GM23338 (cell line): ENCODE measurements around the gene ESR1. TPM values are rescaled to one million over a fixed set of nuclear protein-coding genes. Genes with fewer than 3 reads are reported as not detected.

Experiments
- ATAC-seq: fragments of 200-7000 bp; cut with Tn5 transposase; 3 replicates; pipeline ENCODE4 v1.9.1; 2020
- DNase-seq: peaks from one replicate; pipeline ENCODE4 v3.0.0-alpha.2; 2015; ENCODE audit warnings: low spot score
- H2AFZ ChIP-seq: fragments of 200-600 bp; sonication (generic); 2 replicates; pipeline ENCODE4 v1.8.0; 2016; ENCODE audit warnings: antibody characterized with exemption, mild to moderate bottlenecking, moderate library complexity
- H3F3A ChIP-seq: fragments of 200-600 bp; sonication (generic); replicated peaks from 2 replicates; pipeline ENCODE4 v1.8.0; 2017; ENCODE audit warnings: antibody characterized with exemption, mixed run types, low read depth
- H3K27ac ChIP-seq: fragments of 200-600 bp; sonication (generic); 2 replicates; pipeline ENCODE4 v1.6.1; 2016; ENCODE audit warnings: low read depth
- H3K27me3 ChIP-seq: fragments of 200-600 bp; sonication (generic); 2 replicates; pipeline ENCODE4 v1.8.0; 2016; ENCODE audit warnings: mild to moderate bottlenecking, mixed run types, moderate library complexity; ENCODE audit not compliant: insufficient read depth
- H3K36me3 ChIP-seq: fragments of 200-600 bp; sonication (generic); 2 replicates; pipeline ENCODE4 v1.8.0; 2016; ENCODE audit warnings: mild to moderate bottlenecking; ENCODE audit not compliant: insufficient read depth
- H3K4me1 ChIP-seq: fragments of 200-600 bp; sonication (generic); 2 replicates; pipeline ENCODE4 v1.8.0; 2016; ENCODE audit warnings: mild to moderate bottlenecking, moderate library complexity; ENCODE audit not compliant: insufficient read depth
- H3K4me2 ChIP-seq: fragments of 200-600 bp; sonication (generic); 2 replicates; pipeline ENCODE4 v1.7.1; 2017; ENCODE audit warnings: mixed run types
- H3K4me3 ChIP-seq: fragments of 200-600 bp; sonication (generic); 2 replicates; pipeline ENCODE4 v1.6.1; 2016; ENCODE audit warnings: mixed run types
- H3K79me2 ChIP-seq: fragments of 200-600 bp; sonication (generic); replicated peaks from 2 replicates; pipeline ENCODE4 v1.8.0; 2017; ENCODE audit warnings: mild to moderate bottlenecking; ENCODE audit not compliant: insufficient read depth
- H3K9me2 ChIP-seq: fragments of 200-600 bp; sonication (generic); 2 replicates; pipeline ENCODE4 v1.8.0; 2017; ENCODE audit not compliant: insufficient read depth
- H4K20me1 ChIP-seq: fragments of 200-600 bp; sonication (generic); replicated peaks from 2 replicates; pipeline ENCODE4 v1.8.0; 2017; ENCODE audit warnings: mild to moderate bottlenecking; ENCODE audit not compliant: insufficient read depth
- H3K27ac Mint-ChIP-seq: 2 replicates; pipeline ENCODE4 v1.8.0; 2020; ENCODE audit warnings: inconsistent platforms, mild to moderate bottlenecking, moderate library complexity, mixed read lengths
- H3K27me3 Mint-ChIP-seq: 3 replicates; pipeline ENCODE4 v1.8.0; 2022; ENCODE audit warnings: low read depth, mild to moderate bottlenecking, moderate library complexity, mixed read lengths, inconsistent platforms; ENCODE audit not compliant: insufficient read depth, poor library complexity
- H3K36me3 Mint-ChIP-seq: 3 replicates; pipeline ENCODE4 v1.8.0; 2021; ENCODE audit warnings: low read depth, mild to moderate bottlenecking, inconsistent platforms, moderate library complexity, mixed read lengths
- H3K4me1 Mint-ChIP-seq: 3 replicates; pipeline ENCODE4 v1.8.0; 2020; ENCODE audit warnings: mild to moderate bottlenecking, inconsistent platforms, mixed read lengths
- H3K4me3 Mint-ChIP-seq: 3 replicates; pipeline ENCODE4 v1.8.0; 2021; ENCODE audit warnings: moderate library complexity, mild to moderate bottlenecking, inconsistent platforms, mixed read lengths
- H3K9me3 Mint-ChIP-seq: 3 replicates; pipeline ENCODE4 v1.8.0; 2020; ENCODE audit warnings: moderate library complexity, mild to moderate bottlenecking, inconsistent platforms, mixed read lengths
- CREB1 ChIP-seq: fragments of 250-450 bp; sonication (Bioruptor Pico); IDR thresholded peaks from 2 replicates; pipeline ENCODE4 v1.5.0; 2020; ENCODE audit warnings: low read depth, mild to moderate bottlenecking, moderate library complexity
- EZH2 ChIP-seq: fragments of 200-600 bp; sonication (generic); IDR thresholded peaks from one replicate; pipeline ENCODE4 v1.8.0; 2017; ENCODE audit warnings: antibody characterized with exemption, mild to moderate bottlenecking, low read depth; ENCODE audit not compliant: unreplicated experiment
- EZH2phosphoT487 ChIP-seq: fragments of 200-600 bp; sonication (generic); IDR thresholded peaks from one replicate; pipeline ENCODE4 v1.8.1; 2018; ENCODE audit warnings: antibody characterized with exemption; ENCODE audit not compliant: unreplicated experiment
- JUNB ChIP-seq: IDR thresholded peaks from one replicate; pipeline ENCODE4 v1.6.1; 2016; ENCODE audit warnings: antibody characterized with exemption; ENCODE audit not compliant: unreplicated experiment
- NANOG ChIP-seq: IDR thresholded peaks from 2 replicates; pipeline ENCODE4 v1.6.1; 2016; ENCODE audit warnings: antibody characterized with exemption, borderline replicate concordance
- POLR2AphosphoS5 ChIP-seq: IDR thresholded peaks from 2 replicates; pipeline ENCODE4 v1.6.1; 2016; ENCODE audit warnings: antibody characterized with exemption, low read depth
- STAT1 ChIP-seq: IDR thresholded peaks from one replicate; pipeline ENCODE4 v1.6.1; 2016; ENCODE audit warnings: antibody characterized with exemption; ENCODE audit not compliant: unreplicated experiment
- ZNF114 ChIP-seq: fragments of 250-450 bp; sonication (Bioruptor Pico); IDR thresholded peaks from 2 replicates; pipeline ENCODE4 v1.5.0; 2020; ENCODE audit warnings: mild to moderate bottlenecking, moderate library complexity
- ZNF331 ChIP-seq: fragments of 250-450 bp; sonication (Bioruptor Pico); IDR thresholded peaks from 2 replicates; pipeline ENCODE4 v1.5.0; 2020; ENCODE audit warnings: low read depth, mild to moderate bottlenecking, moderate library complexity
- polyA plus RNA-seq: library from polyadenylated mRNA; unstranded; fragments of >200 nt; fragmentation: Nextera tagmentation; extraction: Ambion mirVana; gene quantifications from 2 replicates; pipeline ENCODE4 v1.2.1, GENCODE V29; 2016
- total RNA-seq: library from RNA; depleted of rRNA; stranded (reverse); fragments of >200 nt; shearing (Covaris generic); gene quantifications from 2 replicates; pipeline ENCODE4 v1.2.3, GENCODE V29; 2014
- TF ChIP-seq, protein P1 (sequence below): fragments of 250-450 bp; sonication (Bioruptor Pico); IDR thresholded peaks from 2 replicates; pipeline ENCODE4 v1.5.0; 2020; ENCODE audit warnings: mild to moderate bottlenecking, moderate library complexity
- TF ChIP-seq, protein P2 (sequence below), 2 experiments: fragments of 200-600 bp in 1 of 2; sonication (generic) in 1 of 2; conservative IDR thresholded peaks; 2 replicates each; pipeline versions ENCODE4 v1.5.1 to v1.6.1; 2016 to 2017; ENCODE audit warnings: antibody characterized with exemption in 2 of 2, low read depth in 2 of 2, mild to moderate bottlenecking in 2 of 2, moderate library complexity in 1 of 2
- TF ChIP-seq, protein P3 (sequence below): IDR thresholded peaks from one replicate; pipeline ENCODE4 v1.6.1; 2018; ENCODE audit warnings: antibody characterized with exemption; ENCODE audit not compliant: unreplicated experiment
- TF ChIP-seq, protein P4 (sequence below): IDR thresholded peaks from 2 replicates; pipeline ENCODE4 v1.6.1; 2016; ENCODE audit warnings: antibody characterized with exemption

The ESR1 gene
- total and polyA plus RNA-seq, 2 experiments from 2014 or later = 0.94 TPM; not detected in 1

DNA sequence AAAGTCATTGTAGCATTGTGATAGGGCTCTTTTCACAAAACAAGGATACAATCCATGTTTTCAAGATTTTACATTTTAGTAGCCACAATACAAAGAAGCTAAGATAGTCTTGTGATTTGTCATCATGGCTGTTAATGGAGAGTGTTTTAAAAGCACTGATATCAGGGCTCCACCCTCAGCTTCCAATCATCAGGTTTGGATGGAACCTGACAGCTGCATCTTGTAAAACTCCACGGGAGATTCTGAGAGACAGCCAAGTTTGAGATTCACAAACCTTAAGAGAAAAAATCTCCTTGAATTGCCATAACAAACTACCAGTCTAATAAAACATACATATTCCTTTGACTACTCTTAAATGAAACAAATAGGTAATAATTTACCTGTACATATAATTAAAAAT lies 280.2 kb downstream of the ESR1 start:
- Histone ChIP-seq H3K9me2 (peaks cover 25% of the 10 kb centered on the region; the same call in 1 of the 2 replicates), H3K4me2 (no peak overlapping the region), H3K4me3 (no peak overlapping the region), H3K27ac (no peak overlapping the region), H3K79me2 (no peaks in the 10 kb centered on the region), H4K20me1 (no peaks in the 10 kb centered on the region), H3K27me3 (no peaks in the 10 kb centered on the region), H3K4me1 (no peaks in the 10 kb centered on the region), H2AFZ (no peak overlapping the region), H3K36me3 (no peaks in the 10 kb centered on the region), H3F3A (no peaks in the 10 kb centered on the region)
- TF ChIP-seq ZNF114 (CRISPR knock-in tag) (no peak), STAT1 (no peak), ZNF331 (CRISPR knock-in tag) (no peak), EZH2 (no peak), POLR2AphosphoS5 (no peak), NANOG (no peak), JUNB (no peak), EZH2phosphoT487 (no peak), CREB1 (CRISPR knock-in tag) (no peak)
- TF ChIP-seq, protein P1, sequence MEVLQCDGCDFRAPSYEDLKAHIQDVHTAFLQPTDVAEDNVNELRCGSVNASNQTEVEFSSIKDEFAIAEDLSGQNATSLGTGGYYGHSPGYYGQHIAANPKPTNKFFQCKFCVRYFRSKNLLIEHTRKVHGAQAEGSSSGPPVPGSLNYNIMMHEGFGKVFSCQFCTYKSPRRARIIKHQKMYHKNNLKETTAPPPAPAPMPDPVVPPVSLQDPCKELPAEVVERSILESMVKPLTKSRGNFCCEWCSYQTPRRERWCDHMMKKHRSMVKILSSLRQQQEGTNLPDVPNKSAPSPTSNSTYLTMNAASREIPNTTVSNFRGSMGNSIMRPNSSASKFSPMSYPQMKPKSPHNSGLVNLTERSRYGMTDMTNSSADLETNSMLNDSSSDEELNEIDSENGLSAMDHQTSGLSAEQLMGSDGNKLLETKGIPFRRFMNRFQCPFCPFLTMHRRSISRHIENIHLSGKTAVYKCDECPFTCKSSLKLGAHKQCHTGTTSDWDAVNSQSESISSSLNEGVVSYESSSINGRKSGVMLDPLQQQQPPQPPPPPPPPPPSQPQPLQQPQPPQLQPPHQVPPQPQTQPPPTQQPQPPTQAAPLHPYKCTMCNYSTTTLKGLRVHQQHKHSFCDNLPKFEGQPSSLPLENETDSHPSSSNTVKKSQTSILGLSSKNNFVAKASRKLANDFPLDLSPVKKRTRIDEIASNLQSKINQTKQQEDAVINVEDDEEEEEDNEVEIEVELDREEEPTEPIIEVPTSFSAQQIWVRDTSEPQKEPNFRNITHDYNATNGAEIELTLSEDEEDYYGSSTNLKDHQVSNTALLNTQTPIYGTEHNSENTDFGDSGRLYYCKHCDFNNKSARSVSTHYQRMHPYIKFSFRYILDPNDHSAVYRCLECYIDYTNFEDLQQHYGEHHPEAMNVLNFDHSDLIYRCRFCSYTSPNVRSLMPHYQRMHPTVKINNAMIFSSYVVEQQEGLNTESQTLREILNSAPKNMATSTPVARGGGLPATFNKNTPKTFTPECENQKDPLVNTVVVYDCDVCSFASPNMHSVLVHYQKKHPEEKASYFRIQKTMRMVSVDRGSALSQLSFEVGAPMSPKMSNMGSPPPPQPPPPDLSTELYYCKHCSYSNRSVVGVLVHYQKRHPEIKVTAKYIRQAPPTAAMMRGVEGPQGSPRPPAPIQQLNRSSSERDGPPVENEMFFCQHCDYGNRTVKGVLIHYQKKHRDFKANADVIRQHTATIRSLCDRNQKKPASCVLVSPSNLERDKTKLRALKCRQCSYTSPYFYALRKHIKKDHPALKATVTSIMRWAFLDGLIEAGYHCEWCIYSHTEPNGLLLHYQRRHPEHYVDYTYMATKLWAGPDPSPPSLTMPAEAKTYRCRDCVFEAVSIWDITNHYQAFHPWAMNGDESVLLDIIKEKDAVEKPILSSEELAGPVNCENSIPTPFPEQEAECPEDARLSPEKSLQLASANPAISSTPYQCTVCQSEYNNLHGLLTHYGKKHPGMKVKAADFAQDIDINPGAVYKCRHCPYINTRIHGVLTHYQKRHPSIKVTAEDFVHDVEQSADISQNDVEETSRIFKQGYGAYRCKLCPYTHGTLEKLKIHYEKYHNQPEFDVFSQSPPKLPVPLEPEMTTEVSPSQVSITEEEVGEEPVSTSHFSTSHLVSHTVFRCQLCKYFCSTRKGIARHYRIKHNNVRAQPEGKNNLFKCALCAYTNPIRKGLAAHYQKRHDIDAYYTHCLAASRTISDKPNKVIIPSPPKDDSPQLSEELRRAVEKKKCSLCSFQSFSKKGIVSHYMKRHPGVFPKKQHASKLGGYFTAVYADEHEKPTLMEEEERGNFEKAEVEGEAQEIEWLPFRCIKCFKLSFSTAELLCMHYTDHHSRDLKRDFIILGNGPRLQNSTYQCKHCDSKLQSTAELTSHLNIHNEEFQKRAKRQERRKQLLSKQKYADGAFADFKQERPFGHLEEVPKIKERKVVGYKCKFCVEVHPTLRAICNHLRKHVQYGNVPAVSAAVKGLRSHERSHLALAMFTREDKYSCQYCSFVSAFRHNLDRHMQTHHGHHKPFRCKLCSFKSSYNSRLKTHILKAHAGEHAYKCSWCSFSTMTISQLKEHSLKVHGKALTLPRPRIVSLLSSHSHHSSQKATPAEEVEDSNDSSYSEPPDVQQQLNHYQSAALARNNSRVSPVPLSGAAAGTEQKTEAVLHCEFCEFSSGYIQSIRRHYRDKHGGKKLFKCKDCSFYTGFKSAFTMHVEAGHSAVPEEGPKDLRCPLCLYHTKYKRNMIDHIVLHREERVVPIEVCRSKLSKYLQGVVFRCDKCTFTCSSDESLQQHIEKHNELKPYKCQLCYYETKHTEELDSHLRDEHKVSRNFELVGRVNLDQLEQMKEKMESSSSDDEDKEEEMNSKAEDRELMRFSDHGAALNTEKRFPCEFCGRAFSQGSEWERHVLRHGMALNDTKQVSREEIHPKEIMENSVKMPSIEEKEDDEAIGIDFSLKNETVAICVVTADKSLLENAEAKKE = no peak
- TF ChIP-seq, protein P2, sequence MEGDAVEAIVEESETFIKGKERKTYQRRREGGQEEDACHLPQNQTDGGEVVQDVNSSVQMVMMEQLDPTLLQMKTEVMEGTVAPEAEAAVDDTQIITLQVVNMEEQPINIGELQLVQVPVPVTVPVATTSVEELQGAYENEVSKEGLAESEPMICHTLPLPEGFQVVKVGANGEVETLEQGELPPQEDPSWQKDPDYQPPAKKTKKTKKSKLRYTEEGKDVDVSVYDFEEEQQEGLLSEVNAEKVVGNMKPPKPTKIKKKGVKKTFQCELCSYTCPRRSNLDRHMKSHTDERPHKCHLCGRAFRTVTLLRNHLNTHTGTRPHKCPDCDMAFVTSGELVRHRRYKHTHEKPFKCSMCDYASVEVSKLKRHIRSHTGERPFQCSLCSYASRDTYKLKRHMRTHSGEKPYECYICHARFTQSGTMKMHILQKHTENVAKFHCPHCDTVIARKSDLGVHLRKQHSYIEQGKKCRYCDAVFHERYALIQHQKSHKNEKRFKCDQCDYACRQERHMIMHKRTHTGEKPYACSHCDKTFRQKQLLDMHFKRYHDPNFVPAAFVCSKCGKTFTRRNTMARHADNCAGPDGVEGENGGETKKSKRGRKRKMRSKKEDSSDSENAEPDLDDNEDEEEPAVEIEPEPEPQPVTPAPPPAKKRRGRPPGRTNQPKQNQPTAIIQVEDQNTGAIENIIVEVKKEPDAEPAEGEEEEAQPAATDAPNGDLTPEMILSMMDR (conservative IDR thresholded peaks at IDR 0.05; ENCODE audit: low read depth in 2 of 2) = no peak
- TF ChIP-seq, protein P3, sequence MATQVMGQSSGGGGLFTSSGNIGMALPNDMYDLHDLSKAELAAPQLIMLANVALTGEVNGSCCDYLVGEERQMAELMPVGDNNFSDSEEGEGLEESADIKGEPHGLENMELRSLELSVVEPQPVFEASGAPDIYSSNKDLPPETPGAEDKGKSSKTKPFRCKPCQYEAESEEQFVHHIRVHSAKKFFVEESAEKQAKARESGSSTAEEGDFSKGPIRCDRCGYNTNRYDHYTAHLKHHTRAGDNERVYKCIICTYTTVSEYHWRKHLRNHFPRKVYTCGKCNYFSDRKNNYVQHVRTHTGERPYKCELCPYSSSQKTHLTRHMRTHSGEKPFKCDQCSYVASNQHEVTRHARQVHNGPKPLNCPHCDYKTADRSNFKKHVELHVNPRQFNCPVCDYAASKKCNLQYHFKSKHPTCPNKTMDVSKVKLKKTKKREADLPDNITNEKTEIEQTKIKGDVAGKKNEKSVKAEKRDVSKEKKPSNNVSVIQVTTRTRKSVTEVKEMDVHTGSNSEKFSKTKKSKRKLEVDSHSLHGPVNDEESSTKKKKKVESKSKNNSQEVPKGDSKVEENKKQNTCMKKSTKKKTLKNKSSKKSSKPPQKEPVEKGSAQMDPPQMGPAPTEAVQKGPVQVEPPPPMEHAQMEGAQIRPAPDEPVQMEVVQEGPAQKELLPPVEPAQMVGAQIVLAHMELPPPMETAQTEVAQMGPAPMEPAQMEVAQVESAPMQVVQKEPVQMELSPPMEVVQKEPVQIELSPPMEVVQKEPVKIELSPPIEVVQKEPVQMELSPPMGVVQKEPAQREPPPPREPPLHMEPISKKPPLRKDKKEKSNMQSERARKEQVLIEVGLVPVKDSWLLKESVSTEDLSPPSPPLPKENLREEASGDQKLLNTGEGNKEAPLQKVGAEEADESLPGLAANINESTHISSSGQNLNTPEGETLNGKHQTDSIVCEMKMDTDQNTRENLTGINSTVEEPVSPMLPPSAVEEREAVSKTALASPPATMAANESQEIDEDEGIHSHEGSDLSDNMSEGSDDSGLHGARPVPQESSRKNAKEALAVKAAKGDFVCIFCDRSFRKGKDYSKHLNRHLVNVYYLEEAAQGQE = no peak
- TF ChIP-seq, protein P4, sequence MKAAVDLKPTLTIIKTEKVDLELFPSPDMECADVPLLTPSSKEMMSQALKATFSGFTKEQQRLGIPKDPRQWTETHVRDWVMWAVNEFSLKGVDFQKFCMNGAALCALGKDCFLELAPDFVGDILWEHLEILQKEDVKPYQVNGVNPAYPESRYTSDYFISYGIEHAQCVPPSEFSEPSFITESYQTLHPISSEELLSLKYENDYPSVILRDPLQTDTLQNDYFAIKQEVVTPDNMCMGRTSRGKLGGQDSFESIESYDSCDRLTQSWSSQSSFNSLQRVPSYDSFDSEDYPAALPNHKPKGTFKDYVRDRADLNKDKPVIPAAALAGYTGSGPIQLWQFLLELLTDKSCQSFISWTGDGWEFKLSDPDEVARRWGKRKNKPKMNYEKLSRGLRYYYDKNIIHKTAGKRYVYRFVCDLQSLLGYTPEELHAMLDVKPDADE = no peak
- ATAC-seq (no peak), DNase-seq (no peak)
- H3K27ac Mint-ChIP-seq = no peak overlapping the region
- H3K27me3 Mint-ChIP-seq = peaks cover 4% of the 10 kb centered on the region
- no peak overlapping the region for H3K4me3 Mint-ChIP-seq
- peaks cover 11% of the 10 kb centered on the region; the same call in 2 of the 3 replicates for H3K9me3 Mint-ChIP-seq
- no peaks in the 10 kb centered on the region for H3K36me3 Mint-ChIP-seq
- H3K4me1 Mint-ChIP-seq = no peaks in the 10 kb centered on the region
